ENCODE data around the gene TP53BP1. TPM values are rescaled to one million over a fixed set of nuclear protein-coding genes. Genes with fewer than 3 reads are reported as not detected.

TP53BP1 gene
- total RNA-seq, 1 experiment from 2014 or later = 54.1 TPM

- TF ChIP-seq ZBTB33 (IDR thresholded peaks at IDR 0.05; ENCODE audit: extremely low read depth, insufficient replicate concordance, low read length) (no peak), TCF7L2 (IDR thresholded peaks at IDR 0.05; ENCODE audit: borderline replicate concordance, extremely low read depth, insufficient read depth, insufficient read length) (no peak), REST (IDR thresholded peaks at IDR 0.05; ENCODE audit: low read depth) (no peak), MAX (IDR thresholded peaks at IDR 0.05) (no peak), CBX3 (IDR thresholded peaks at IDR 0.05; ENCODE audit: low read depth) (no peak), FOSL1 (IDR thresholded peaks at IDR 0.05; ENCODE audit: low read depth) (no peak), POLR2A (IDR thresholded peaks at IDR 0.05; ENCODE audit: borderline replicate concordance, extremely low read depth, insufficient read depth, insufficient read length) (no peak)
These were observed 6.7 kb upstream of the TP53BP1 start (continued) for GRCh38 chr15:43499635-43500034.

GRCh38 chr15:43498990-43499389 is 6.0 kb upstream of the TP53BP1 start:
- ATAC-seq = peak; percentile 49
- RAD21 ChIA-PET (ENCODE audit: low non-redundant PET in 1 of 2, low total read pairs in 2 of 2, uncharacterized antibody in 2 of 2, unreplicated experiment in 2 of 2) = no interaction called here
- no peak for DNase-seq (ENCODE audit: low read depth, low spot score)
- TF ChIP-seq CEBPB (IDR thresholded peaks at IDR 0.05; ENCODE audit: low read depth) = no peak
- no peak for TF ChIP-seq JUND (IDR thresholded peaks at IDR 0.05)
- no peak for TF ChIP-seq TCF7L2 (IDR thresholded peaks at IDR 0.05; ENCODE audit: borderline replicate concordance, extremely low read depth, insufficient read depth, insufficient read length)
- no peak for TF ChIP-seq SRF (IDR thresholded peaks at IDR 0.05; ENCODE audit: low read depth)
- no peak for TF ChIP-seq ATF3 (IDR thresholded peaks at IDR 0.05)
- no peak for TF ChIP-seq EZH2 (IDR thresholded peaks at IDR 0.05)
- TF ChIP-seq EZH2phosphoT487 (IDR thresholded peaks at IDR 0.05; ENCODE audit: borderline replicate concordance) = no peak
- TF ChIP-seq POLR2AphosphoS5 (IDR thresholded peaks at IDR 0.05; ENCODE audit: low read depth, low read length) = no peak
- TF ChIP-seq FOSL1 (IDR thresholded peaks at IDR 0.05; ENCODE audit: low read depth) = no peak
- TF ChIP-seq ZBTB33 (IDR thresholded peaks at IDR 0.05; ENCODE audit: extremely low read depth, insufficient replicate concordance, low read length) = no peak
- no peak for TF ChIP-seq ZFX (IDR thresholded peaks at IDR 0.05)
- no peak for TF ChIP-seq ZNF274 (IDR thresholded peaks at IDR 0.05; ENCODE audit: low read depth, low read length)
- no peak for TF ChIP-seq MAX (IDR thresholded peaks at IDR 0.05)

More at GRCh38 chr15:43498990-43499389, 6.0 kb upstream of the TP53BP1 start:
- H3K79me2 ChIP-seq (ENCODE audit: insufficient read depth, low read length) = no peaks in the 10 kb centered on the region
- BruUV-seq (replicated peaks) = no TSS peak
- H3K4me1 ChIP-seq (ENCODE audit: control insufficient read depth in 1 of 2, insufficient read depth in 2 of 2, low read length in 2 of 2) = peaks cover 0 to under 1% of the 10 kb centered on the region in 2 experiments; a peak in 1 of 4 replicates
- no peaks in the 10 kb centered on the region for H3K27me3 ChIP-seq (ENCODE audit: insufficient read depth, low read length)
- ChIA-PET CTCF (no interaction called here), POLR2A (no interaction called here)
- H3K4me2 ChIP-seq (ENCODE audit: low read length) = no peak overlapping the region
- H3K4me3 ChIP-seq (replicated peaks in 1 of 2; ENCODE audit: low read depth in 1 of 2, low read length in 2 of 2) = no peak overlapping the region
- no peak overlapping the region for H2AFZ ChIP-seq (ENCODE audit: low read depth, low read length, poor library complexity, severe bottlenecking)
- H3K9me2 ChIP-seq (ENCODE audit: insufficient read depth) = no peaks in the 10 kb centered on the region
- H3K27ac ChIP-seq (ENCODE audit: low read depth, low read length) = no peak overlapping the region
- no peaks in the 10 kb centered on the region for H4K20me1 ChIP-seq (ENCODE audit: insufficient read depth)
- intact Hi-C loops (cut with micrococcal nuclease) = no loop called here
- H3K36me3 ChIP-seq (ENCODE audit: control insufficient read depth in 1 of 2, insufficient read depth in 2 of 2, low read length in 2 of 2) = no peaks in the 10 kb centered on the region
- no peak overlapping the region for H3K9ac ChIP-seq (ENCODE audit: low read length)
- no peaks in the 10 kb centered on the region for H3K9me3 ChIP-seq (ENCODE audit: control insufficient read depth in 1 of 2, insufficient read depth in 1 of 2, low read depth in 1 of 2, low read length in 2 of 2)

All from HCT116 (cell line).